GM19023 (cell line): ENCODE results near the gene STAC2.
"Not testable (repeated sequence)": the region's sequence is repeated elsewhere in the genome, so short reads cannot be mapped to it uniquely, and the experiment has no call there.

Experiments
- ATAC-seq: cut with Tn5 transposase; IDR thresholded peaks from one replicate; pipeline ENCODE4 v1.9.1; 2021; ENCODE audit warnings: mild to moderate bottlenecking, moderate library complexity; ENCODE audit not compliant: unreplicated experiment

Gene STAC2

DNA sequence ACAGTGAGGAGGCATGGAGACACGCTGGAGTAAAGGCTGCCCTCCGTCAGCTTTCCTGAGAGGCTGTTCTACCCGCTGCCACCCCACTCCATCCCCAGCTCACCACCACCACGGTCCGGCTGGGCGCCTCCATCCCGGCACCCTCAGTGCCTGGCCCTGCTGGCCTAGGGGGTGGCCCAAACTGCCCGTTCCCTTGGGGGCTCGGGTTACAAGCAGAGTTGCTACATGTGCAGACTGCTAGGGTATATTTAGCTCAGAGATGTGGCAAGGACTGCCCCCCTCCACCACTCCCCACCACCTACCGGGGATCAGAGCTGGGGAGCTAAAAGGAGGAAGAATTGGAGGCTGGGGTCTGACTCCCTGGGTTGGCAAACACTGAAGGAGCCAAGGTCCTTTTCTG is 32.4 kb downstream of the STAC2 start:
- ATAC-seq: no peak

GRCh38 chr17:39192901-39193300 is 32.8 kb downstream of the STAC2 start:
- ATAC-seq: no peak

DNA sequence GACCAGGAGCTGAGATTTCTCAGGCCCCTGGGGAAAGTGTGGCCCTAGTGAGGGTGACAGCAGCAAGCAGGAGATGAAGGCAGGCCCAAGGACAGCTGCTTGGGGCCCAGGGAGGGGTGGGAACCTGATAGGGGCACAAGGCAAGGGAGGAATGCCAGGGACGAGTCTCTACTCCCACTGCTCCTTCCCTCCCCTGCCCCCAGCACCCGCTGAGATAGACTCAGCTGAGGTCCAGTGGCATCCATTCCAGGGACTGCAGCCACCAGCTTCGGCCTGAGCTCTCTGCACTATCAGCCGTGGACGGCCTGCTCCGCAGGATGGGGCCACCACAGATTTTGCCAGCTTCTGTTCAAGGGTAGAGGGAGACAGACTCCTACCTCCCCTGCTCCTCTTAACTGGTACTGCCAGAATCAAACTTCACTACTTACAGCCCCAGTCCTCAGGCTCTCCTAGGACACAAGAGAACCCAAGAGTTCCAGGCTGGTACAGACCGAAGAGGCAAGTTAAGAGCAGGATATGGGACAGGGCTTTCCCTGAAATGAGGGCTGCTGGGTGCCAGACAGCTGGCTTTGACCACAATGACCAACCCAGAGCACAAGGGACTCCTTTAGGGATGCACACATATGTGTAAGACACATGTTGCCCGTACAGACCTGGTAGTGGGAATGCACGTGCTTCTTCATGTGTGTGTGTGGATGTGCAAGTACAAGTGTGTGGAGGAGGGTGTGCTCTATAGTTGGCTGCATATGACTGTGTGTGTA is 33.8 kb downstream of the STAC2 start:
- no peak for ATAC-seq

- ATAC-seq: no peak
Measured at GRCh38 chr17:39187152-39187830, 38.5 kb downstream of the STAC2 start.

GRCh38 chr17:39186481-39187002 is 39.2 kb downstream of the STAC2 start:
- no peak for ATAC-seq

- ATAC-seq: no peak
Measured at GRCh38 chr17:39183720-39184119, 42.0 kb downstream of the STAC2 start.

DNA sequence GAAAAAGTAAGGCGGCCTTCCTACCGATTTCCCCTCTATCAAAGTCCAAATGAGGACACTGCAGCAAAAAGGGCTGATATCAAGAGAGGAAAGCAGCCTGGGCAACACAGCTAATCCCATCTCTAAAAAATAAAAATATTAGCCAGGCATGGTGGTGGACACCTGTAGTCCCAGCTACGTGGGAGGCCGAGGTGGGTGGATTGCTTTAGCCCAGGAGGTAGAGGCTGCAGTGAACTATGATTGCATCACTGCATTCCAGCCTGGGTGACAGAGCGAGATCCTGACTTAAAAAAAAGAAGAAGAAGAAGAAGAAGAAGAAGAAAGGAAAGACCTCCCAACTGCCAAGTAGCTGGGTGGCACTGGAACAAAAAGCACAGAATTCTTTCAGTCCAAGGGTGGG is 42.7 kb downstream of the STAC2 start:
- ATAC-seq: no peak

DNA sequence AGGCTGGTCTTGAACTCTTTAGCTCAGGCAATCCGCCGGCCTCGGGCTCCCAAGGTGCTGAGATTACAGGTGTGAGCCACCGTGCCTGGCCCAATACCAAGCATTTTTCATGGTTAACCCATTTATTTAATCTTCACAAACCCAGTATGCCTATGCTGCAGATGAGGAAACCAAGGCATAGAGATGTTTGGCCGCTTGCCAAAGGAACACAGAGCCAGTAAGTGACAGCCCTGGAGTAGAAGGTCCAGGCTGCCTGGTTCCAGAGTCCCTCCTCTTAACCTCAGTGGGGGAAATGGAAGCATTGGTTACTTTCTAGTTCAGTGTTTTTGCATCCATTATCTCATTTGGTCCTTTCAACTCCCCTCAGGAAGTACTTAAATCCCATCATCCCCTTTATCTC is 44.4 kb downstream of the STAC2 start:
- ATAC-seq: no peak

DNA sequence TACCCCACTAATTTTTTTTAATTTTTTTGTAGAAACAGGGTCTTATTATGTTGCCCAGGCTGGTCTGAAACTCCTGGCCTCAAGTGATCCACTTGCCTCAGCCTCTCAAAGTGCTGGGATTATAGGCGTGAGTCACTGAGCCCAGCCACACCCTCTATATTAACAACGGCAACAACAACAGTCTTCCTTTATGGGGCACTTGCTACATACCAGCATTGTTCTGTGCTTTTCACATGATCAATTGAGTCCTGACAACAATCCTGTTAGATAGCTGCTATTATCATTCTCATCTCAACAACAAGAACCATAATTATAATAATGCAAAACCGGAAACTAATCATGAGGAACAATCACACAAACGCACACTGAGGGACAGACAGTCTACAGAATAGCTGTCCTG is 47.2 kb downstream of the STAC2 start:
- ATAC-seq: no peak

DNA sequence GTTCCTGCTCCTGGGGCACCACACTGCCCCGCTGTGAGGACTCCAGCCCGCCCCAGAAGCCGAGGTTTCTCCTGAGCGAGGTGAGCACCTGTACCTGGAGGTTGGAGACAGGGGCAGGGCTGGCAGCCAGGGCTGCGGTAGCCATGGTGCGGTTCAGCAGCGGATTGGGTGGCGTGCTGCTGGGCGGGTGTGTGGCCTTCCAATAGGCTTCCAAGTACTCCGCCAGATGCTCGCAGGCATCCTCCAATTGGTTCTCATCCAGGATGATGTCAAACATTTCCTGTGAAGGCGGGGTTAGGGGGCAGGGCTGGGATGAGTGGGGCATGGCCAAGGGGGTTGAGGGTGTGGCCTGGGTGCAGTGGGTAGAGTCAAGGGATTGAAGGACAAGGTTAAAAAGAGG is 48.5 kb downstream of the STAC2 start:
- ATAC-seq: no peak

DNA sequence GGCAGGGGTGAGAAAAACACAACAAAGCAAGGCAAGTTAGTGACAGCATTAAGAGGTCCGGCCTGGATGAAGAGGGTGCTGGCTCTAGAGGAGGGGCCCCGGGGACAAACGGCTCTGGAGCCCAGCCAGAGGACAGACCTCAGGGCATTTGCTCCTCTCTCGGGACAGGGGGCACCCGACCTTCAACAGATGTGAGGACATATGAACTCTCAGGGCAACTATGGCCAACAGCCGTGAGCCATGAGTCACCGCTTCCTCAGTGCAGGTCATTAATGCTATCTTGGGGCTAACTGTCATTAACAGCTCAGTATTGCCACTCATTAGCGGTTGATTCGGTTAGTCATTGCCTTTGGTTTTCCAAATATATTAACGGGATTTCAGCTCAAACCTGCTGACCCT is 50.1 kb downstream of the STAC2 start:
- no peak for ATAC-seq

DNA sequence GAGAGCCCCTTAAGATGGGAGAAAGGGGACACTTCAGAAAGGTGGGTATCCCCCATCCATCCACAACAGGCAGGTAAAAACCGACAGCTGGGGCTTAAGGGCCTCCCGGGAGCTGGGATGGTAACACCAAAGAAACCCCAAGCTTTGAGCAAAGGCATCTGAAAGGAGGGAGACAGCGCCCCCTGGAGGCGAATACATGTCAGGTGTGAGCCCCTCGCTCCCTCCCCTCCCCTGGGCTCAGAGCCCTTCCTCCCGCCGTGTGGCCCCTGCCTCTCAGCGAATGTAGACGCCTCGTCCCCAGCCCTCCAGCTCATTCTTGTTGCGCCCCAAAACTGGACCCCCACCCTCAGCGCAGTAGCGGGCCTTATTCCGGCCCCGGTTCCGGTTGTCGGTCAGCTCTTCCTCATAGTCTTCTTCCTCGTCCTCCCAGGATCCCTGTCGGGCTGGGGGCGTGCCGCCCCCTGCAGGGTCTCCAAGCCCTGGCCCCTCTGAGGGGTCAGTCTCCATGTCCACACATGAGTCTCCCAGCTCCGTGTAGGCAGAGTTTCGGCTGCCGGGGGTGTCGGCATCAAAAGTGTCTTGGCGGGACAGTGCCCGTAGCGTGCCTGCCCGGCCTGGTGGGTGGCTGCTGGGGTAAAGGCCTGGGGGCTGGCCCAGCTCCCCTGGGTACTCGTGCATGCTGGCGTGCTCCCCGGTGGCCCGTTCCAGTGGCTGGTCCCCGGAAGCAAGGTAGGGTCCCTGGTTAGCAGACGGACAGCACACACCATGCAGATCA is 50.6 kb downstream of the STAC2 start:
- no peak for ATAC-seq

DNA sequence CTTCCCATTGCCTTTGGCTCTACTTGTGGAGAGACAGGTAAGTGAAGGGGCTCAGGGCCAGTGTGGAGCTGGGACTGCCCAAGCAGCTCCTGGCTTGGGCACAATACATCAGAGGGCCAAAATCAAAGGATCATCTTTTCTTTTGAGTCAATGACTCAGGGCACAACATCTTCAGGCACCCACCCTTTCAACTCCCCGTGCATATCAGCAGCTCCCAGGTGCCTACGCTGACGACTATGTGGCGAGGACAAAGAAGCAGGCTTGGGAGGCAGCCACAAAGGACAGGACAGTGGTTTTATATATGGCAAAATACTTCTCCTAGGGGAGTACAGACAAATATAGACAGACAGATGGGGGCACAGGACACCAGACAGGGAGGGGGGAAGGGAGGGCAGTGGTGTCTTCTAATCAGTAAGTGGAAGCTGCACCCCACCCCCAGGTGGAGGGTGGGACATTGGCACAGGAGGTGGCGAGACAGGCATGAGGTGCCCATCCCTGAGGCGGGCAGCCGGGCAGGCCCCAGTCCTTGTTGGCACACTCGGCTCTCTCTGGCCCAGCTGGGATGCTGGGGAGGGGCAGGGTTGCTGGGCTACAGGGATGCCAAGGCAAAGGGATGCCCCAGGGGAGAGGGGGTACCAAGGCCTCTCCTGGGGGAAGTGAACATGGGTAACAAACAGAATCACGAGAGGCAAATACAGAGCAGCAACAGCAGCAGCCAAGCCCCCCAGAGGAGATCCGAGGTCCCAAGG is 52.0 kb downstream of the STAC2 start:
- ATAC-seq: no peak

GRCh38 chr17:39173080-39173479 is 52.7 kb downstream of the STAC2 start:
- ATAC-seq: no peak

- no peak for ATAC-seq
Measured at GRCh38 chr17:39171933-39172332, 53.8 kb downstream of the STAC2 start.

DNA sequence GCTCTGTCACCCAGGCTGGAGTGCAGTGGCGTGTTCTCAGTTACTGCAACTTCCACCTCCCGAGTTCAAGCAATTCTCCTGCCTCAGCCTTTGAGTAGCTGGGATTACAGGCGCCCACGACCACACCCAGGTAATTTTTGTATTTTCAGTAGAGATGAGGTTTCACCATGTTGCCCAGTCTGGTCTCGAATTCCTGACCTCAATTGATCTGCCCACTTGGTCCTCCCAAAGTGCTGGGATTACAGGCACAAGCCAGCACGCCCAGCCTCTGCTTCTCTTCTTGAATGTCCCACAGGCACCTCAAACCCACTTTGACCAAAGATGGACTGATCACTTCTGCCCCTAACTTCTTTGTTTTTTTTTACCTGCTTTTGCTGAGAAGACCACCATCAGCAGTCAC is 55.2 kb downstream of the STAC2 start:
- no peak for ATAC-seq

DNA sequence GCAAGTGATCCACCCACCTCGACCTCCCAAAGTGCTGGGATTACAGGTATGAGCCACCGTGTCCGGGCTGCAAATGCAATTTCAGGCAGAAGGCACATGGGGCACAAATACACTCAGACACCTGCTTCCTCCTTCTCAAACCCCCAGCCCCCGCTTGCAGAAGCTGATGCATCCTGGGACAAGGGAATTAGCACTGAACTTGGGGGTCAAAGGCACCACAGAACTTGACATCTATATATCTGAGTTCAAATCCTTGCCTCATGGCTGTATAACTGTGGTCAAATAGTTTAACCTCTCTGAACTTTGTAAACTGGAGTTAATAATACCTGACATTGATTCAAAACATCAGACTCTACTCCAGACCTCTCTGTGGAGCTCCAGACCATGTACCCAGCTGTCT is 55.6 kb downstream of the STAC2 start:
- ATAC-seq: no peak

GRCh38 chr17:39169518-39169917 is 56.2 kb downstream of the STAC2 start:
- no peak for ATAC-seq

DNA sequence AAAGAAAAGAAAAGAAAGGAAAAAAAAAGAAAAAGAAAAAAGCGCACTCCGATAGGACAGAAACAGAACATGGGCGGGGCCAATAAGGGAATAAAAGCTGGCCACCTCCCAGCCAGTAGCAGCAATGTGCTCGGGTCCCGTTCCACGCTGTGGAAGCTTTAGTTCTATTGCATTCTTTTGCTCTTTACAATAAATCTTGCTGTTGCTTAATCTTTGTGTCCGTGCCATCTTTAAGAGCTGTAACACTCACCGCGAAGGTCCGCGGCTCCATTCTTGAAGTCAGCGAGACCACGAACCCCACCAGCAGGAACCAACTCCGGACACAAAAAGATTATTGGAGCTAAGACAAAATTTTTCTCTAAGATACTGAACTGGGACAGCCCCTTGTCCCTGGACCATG is 56.6 kb downstream of the STAC2 start:
- ATAC-seq: no peak

DNA sequence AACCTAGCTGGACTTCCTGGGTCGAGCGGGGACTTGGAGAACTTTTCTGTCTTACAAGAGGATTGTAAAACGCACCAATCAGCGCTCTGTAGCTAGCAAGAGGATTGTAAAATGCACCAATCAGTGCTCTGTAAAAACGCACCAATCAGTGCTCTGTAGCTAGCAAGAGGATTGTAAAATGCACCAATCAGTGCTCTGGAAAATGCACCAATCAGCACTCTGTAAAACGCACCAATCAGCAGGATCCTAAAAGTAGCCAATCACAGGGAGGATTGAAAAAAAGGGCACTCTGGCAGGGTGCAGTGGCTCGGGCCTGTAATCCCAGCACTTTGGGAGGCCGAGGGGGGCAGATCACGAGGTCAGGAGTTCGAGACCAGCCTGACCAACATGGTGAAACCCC is 57.2 kb downstream of the STAC2 start:
- not testable (repeated sequence) for ATAC-seq

DNA sequence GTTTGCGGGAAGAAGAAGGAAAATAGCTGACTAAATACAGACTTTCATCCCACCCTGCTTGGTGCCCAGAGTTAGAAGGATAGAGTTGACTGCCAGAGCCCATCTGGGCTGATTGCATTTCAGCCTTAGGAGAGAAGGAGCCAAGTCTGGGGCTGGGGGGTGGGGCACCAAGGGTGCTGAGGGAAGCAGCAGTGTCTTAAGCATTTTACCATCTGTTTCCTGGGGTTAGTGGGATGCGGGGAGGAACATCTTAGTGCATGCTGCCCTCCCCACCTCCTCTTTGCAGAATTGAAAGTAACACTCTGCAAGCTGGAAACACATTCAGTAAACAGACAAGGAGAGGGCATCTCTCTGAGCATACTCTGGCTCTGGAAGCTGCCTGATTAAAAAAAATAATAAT is 58.3 kb downstream of the STAC2 start:
- ATAC-seq: no peak
